Measurements from ENCODE around the gene ABLIM3.

ABLIM3 gene

GRCh38 chr5:149280124-149280523 is 138.8 kb downstream of the ABLIM3 start:
- DNase-seq (ENCODE audit: low spot score) (no peak), FAIRE-seq (no peak)

DNA sequence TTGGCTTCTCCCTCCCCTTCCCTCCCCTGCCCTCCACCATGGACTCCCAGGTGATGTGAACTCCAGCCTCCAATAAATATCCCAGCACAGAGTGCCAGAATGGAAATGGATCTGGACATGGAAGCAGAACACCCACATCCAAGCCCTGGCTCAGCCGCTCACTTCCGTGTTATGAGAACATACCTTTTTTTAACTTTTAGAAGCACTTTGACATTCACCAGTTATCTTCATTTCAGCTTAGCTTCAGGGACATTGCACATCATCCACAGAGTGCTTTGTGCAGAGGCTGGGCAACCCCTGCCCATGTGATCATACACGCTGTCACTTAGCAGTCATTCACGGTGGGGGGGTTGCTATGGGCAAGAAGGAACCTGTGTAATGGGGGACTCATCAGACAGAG is 139.5 kb downstream of the ABLIM3 start:
- no peak for DNase-seq (ENCODE audit: low spot score)
- FAIRE-seq, result peak; percentile 13

GRCh38 chr5:149282027-149282965 is 141.0 kb downstream of the ABLIM3 start:
- FAIRE-seq (no peak), DNase-seq (ENCODE audit: low spot score) (no peak)

- no peak for DNase-seq (ENCODE audit: low spot score)
- no peak for FAIRE-seq
Measured at GRCh38 chr5:149282966-149283332, 141.7 kb downstream of the ABLIM3 start.

DNA sequence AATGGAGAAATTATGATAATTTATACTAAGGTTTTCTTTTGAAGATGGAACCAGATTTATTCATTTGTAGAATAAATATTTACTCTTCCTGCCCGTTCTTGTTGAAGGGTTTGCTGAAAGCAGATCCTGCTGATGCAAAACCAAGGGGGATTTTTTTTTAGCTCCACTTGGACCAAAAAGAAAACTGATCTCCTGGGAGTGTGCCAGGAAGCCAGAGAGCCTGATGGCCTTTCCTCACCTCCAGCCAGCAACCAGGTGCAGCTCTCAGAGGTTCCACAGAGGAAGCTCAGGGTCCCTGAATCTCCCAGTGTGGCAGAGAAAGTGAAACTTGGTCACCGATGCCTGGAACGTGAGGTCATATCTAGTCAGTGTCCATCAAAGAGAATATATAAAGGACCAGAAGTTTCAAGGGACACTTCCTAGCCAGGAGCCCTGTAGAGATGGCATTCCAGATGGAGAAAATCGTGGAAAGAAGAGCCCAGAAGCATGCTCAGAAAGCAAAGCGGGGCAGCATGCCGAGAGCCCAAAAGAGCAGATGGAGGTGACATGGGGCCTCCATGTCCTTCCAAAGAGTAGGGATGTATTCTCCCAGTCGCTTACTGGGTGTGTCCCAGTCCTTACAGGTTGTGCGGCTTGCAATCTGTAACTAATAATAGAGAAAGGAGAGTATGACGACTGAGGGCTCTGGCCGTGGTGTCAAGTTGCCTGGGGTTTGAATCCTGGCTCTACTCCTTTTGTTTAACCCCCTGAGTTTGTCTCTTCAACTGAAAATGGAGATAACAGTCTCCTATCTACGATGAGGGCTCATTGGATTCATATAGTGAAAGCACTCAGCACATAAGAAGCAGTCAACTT is 142.6 kb downstream of the ABLIM3 start:
- no peak for DNase-seq (ENCODE audit: low spot score)
- no peak for FAIRE-seq

DNA sequence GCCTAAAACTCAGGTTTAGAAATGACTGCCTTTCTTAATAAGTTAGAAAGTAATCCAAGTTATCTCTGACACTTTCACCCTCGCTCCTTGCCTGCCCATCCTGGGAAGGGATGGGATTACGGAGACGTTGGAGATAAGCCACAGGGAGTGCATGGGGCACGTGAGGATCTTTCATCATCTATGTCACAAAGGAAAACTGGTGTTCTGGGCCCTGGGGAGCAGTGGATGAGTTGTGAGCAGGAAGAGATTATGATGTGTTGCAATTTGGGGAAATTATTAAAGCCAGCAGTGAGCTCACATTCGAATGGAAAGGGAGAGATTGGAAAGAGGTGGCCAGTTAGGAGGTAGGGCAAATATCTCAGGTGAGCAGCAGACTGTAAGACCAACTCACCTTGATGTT is 143.2 kb downstream of the ABLIM3 start:
- FAIRE-seq (no peak), DNase-seq (ENCODE audit: low spot score) (no peak)

DNA sequence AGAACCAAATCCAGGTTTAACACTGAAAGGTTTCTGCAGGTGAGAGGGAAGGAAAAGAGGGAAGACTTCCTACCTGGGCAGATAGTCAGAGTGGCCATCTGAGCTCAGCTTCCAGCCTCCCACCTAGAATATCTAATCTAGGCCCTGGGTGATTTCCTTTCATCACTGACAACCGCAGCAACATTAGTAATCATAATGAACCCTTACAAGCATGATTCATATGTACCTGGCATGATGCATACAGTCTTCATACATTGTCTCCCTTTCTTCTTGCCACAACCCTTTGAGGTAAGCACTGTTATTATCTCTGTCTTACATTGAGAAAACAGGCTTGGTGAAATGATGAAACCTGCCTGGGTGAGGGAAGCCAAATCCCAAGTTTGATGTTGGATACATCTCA is 143.9 kb downstream of the ABLIM3 start:
- FAIRE-seq (no peak), DNase-seq (ENCODE audit: low spot score) (no peak)

DNA sequence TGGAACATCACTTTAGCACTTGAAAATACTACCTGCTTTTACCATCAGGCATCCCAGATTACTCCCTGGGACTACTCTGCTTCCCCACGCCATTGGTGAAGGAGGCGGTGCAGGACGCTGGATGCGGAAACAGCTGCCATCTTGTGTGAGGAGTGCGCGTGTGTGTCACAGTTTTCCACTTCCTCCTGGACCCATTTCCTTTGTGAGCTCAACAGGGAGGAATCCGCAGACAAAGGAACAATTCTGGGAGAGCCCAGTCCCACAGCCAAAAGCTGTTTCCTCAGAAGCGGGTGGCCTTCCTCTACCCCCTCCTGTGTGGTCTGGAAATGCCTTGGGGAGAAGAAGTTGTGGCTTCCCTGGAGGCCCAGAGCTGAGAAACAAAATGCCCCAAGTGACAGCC is 147.1 kb downstream of the ABLIM3 start:
- DNase-seq (ENCODE audit: low spot score) (no peak), FAIRE-seq (peak; percentile 55)

GRCh38 chr5:149289301-149289700 is 148.0 kb downstream of the ABLIM3 start:
- FAIRE-seq, result no peak
- DNase-seq (ENCODE audit: low spot score), result no peak

- FAIRE-seq, result no peak
- no peak for DNase-seq (ENCODE audit: low spot score)
Measured at GRCh38 chr5:149294872-149295829, 153.9 kb downstream of the ABLIM3 start.

DNA sequence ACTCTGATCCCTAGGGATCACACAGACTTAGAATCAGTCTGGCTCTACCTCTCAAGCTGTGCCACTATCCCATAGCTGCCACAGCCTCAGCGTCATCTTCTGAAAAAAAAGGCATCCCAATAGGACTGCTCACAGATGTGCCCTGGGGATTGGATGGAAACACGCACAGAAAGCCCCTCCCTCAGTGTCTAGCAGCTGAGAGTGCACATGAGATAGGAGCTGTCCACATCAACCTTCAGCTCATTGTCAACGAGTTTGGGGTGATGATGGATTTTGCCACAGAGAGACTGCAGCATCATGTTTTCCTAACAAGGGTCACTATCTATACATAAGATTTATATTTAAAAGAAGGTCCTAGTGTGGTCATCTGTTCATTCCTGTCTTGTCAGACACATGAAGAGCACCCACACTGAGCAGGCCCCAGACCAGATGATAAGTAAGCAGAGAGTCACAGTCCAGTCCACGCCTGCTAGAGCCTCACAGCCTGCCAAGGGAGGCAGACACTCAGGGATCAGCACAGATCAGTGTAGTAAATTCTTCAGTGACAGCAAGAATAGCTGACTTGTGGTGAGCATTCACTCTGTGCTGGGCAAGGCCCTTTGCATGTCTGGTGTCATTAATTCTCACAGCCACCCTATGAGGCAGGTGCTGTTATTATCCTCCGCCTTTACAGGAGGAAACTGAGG is 156.2 kb downstream of the ABLIM3 start:
- FAIRE-seq, result no peak

GRCh38 chr5:149298163-149298562 is 156.9 kb downstream of the ABLIM3 start:
- FAIRE-seq, result no peak
- DNase-seq (ENCODE audit: low spot score), result no peak

More for the DNA sequence above, 156.2 kb downstream of the ABLIM3 start:
- DNase-seq (ENCODE audit: low spot score), result no peak

GRCh38 chr5:149298842-149299404 is 157.6 kb downstream of the ABLIM3 start:
- DNase-seq (ENCODE audit: low spot score) (no peak), FAIRE-seq (no peak)

DNA sequence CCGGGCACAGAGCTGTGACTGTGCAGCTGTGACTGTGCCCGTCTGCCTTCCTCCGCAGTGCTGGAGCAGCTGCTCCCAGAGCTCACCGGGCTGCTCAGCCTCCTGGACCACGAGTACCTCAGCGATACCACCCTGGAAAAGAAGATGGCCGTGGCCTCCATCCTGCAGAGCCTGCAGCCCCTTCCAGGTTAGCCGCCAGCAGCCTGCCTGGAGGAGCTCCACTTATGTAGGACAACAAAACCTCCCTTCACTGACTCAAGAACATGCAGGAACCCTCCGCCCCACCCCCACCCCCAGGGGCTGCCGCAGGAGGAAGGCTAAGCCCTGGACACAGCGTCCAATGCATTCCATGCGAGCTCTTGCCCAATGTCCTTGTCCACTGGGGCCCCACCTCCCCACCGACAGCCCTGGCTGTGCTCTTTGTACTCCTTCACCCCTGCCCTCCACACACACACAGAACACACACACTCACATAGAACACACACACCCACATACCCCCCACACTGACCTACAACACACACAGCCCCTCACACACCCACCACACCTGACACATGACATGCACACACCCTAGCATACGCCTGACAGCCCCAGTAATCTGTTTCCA is 158.3 kb downstream of the ABLIM3 start:
- FAIRE-seq (peak; percentile 50), DNase-seq (ENCODE audit: low spot score) (no peak)

DNA sequence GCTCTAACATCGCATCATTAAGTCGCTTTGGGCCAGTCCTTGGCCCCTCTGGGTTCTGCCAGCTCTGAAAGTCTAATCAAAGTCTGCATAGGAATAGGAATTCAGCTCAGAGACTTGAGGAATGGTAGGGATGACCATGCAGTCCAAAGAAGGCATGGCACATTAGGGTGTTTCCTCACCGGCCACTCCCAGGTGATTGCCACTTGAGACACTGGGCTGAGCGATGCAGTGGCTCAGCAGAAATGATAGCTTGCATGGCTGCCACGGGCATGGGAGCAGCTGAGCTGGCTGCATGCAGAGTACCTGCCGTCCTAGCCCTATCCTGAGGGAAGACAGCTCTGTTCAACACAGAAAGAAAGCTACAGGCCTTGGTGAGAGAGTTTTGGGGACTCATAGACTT is 159.1 kb downstream of the ABLIM3 start:
- DNase-seq (ENCODE audit: low spot score) (no peak), FAIRE-seq (no peak)

GRCh38 chr5:149301049-149301743 is 159.9 kb downstream of the ABLIM3 start:
- FAIRE-seq (no peak), DNase-seq (ENCODE audit: low spot score) (no peak)

DNA sequence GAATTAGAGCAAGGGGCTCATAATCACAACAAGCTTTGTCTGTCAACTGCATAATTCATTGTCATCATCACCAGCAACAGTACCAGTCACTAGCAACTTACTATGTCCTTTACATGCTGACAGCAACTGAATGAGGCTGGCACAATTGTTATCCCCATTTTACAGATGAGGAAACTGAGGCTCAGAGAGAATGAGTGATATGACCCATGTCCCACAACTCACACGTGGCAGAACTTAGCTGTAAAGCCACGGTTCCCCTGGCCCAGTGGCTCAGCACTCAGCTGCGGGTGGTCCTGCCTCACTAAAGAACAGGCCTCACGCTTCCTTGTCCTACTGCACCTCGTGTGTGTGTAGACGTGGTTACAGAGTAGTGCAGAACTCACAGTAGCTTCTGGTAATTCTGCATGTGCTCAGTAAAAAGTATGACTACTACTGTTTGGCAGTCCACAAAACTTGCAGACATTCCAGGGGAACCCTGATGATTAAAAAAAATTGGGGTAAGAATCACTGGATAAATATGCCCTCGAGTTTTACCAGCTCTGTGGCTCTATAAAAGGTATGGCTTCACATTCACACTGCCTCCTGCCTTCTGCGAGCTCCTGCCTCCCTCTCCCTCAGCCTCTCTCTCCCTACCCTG is 160.6 kb downstream of the ABLIM3 start:
- FAIRE-seq, result no peak
- no peak for DNase-seq (ENCODE audit: low spot score)

- DNase-seq (ENCODE audit: low spot score), result no peak
- FAIRE-seq, result no peak
Measured at GRCh38 chr5:149302641-149303040, 161.3 kb downstream of the ABLIM3 start.

DNA sequence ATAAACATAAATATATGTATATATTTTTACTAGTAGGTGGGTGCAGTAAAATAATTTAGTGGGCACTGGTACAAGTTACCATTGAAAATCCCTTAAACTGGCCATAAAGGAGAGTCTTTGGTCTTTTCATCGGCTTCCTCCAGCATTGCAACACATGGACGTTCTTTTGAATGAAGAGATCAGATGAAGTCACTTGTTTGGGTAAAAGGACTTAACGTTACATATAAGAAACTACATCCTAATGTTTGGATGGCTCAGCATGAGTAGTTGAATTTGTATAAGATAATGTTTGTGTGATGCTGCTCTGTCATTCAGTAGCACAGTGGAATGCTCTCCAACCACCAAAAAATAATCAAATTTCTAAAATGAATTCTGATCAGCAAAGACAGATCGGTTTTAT is 161.9 kb downstream of the ABLIM3 start:
- no peak for DNase-seq (ENCODE audit: low spot score)
- no peak for FAIRE-seq
